Smooth muscle cell of the brain vasculature (primary cell): ENCODE data around the gene RXFP3.
"Not testable (repeated sequence)": the region's sequence is repeated elsewhere in the genome, so short reads cannot be mapped to it uniquely, and the experiment has no call there.

Source experiments
- DNase-seq: peaks from one replicate; pipeline ENCODE4 v3.0.0-alpha.2; 2012; ENCODE audit warnings: low read depth, low spot score

The RXFP3 gene, protein sequence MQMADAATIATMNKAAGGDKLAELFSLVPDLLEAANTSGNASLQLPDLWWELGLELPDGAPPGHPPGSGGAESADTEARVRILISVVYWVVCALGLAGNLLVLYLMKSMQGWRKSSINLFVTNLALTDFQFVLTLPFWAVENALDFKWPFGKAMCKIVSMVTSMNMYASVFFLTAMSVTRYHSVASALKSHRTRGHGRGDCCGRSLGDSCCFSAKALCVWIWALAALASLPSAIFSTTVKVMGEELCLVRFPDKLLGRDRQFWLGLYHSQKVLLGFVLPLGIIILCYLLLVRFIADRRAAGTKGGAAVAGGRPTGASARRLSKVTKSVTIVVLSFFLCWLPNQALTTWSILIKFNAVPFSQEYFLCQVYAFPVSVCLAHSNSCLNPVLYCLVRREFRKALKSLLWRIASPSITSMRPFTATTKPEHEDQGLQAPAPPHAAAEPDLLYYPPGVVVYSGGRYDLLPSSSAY

DNA sequence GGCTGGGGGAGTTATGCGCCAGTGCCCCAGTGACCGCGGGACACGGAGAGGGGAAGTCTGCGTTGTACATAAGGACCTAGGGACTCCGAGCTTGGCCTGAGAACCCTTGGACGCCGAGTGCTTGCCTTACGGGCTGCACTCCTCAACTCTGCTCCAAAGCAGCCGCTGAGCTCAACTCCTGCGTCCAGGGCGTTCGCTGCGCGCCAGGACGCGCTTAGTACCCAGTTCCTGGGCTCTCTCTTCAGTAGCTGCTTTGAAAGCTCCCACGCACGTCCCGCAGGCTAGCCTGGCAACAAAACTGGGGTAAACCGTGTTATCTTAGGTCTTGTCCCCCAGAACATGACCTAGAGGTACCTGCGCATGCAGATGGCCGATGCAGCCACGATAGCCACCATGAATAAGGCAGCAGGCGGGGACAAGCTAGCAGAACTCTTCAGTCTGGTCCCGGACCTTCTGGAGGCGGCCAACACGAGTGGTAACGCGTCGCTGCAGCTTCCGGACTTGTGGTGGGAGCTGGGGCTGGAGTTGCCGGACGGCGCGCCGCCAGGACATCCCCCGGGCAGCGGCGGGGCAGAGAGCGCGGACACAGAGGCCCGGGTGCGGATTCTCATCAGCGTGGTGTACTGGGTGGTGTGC is at the start of gene RXFP3:
Gene RXFP3, plus strand, starts transcription at position 6 of the 636 bp plus-strand sequence. Its CDS starts 355 bp downstream, at position 361.
- no peak for DNase-seq

DNA sequence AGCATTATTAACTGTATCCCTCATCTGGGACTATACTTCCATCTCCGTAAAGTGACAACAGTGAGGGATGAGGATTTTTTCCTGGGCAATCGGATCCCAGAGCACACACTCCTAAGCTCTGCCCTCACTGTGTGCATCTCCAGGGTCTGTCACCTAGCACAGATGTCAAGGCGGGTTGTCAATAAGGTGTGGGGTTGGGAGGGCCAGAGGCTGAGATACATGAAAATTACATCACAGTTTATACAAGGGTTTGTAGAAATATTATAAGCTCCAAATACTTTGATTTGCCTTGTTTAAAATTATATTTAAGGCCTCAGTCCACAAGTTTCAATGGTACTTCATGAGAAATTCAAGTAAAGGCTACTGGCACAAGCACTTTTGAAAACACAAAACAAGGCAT is 48.9 kb upstream of the RXFP3 start:
- no peak for DNase-seq

DNA sequence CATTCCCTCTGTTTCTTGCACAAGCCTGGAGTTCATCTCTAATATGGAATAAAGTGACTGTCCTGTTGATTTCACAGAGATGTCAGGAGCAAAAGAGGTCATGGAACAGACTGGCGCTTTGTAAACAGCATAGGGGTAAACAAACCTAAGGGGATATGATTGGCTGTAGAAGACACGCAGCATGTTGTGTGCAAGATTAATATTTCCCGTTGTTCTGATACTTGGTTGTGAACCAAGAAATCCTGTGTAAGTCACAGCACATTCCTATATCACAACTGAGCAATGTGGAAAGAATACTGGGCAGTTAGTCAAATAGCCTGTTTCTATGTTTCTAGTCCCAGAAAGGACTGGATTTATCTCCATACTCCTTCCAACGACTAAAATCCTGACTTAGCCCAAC is 47.6 kb upstream of the RXFP3 start:
- no peak for DNase-seq

GRCh38 chr5:33890131-33891032 is 45.8 kb upstream of the RXFP3 start:
- DNase-seq: no peak

GRCh38 chr5:33891446-33891787 is 44.8 kb upstream of the RXFP3 start:
- no peak for DNase-seq

DNA sequence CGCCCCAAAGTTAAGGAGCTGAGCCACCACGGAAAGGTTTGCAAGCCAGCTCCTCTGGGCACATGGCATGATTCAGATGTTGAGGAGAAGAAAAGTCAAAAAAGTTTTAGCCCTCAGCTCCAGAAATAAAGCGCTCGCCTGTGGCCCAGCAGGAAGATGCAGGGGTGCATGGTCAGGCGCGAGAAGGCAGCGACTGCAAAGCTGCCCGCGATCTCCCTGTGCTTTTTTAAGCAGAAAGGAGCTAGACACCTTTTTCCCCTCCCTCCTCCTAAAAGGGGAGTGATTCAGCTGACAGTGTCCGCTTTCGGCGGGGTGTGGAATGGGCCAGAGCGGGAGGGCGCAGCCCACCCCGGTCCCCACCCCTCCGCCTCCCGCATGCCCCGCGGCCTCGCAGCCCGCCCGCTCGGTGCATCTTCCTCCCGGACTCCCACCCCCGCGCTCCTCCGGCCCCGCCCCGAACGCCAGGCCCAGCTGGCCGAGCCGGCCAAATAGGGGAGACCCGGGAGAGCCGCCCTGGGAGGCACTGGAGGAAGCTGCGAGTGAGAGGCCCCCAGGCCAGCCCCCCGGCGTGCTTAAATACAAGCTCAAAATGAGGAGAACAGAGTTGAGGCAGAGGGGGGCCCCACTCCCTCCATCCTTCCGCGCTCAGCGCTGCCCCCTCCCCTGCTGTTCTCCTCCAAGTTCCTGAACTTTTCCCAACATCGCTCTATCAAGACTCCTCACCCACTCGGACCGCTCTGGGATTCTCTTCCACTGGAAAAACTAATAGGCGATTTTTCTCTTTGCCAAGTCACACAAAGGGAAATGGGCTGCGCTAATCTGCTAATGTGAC is 44.2 kb upstream of the RXFP3 start, which contains the start of gene ADAMTS12:
Gene ADAMTS12, minus strand, starts transcription at position 203 of the 832 bp plus-strand sequence. Its CDS starts 134 bp downstream, at position 69.
- no peak for DNase-seq

GRCh38 chr5:33892620-33893137 is 43.5 kb upstream of the RXFP3 start:
- no peak for DNase-seq

- no peak for DNase-seq
Observed at GRCh38 chr5:33894566-33894965, 41.6 kb upstream of the RXFP3 start.

- no peak for DNase-seq
Observed at GRCh38 chr5:33901156-33901555, 35.0 kb upstream of the RXFP3 start.

DNA sequence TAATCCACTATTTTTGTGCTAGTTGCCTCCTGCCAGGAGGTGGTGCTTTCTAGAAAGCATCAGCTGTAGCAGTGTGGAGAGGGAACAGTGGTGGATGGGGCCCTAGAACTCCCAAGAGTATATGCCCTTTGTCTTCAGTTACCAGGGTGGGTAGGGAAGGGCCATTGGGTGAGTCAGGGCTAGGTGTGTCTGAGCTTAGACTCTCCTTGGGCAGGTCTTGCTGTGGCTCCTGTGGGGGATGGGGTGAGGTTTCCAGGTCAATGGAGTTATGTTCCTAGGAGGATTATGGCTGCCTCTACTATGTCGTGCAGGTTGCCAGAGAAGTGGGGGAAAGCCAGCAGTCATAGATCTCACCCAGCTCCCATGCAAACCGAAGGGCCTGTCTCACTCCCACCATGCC is 33.1 kb upstream of the RXFP3 start:
- DNase-seq: no peak

DNA sequence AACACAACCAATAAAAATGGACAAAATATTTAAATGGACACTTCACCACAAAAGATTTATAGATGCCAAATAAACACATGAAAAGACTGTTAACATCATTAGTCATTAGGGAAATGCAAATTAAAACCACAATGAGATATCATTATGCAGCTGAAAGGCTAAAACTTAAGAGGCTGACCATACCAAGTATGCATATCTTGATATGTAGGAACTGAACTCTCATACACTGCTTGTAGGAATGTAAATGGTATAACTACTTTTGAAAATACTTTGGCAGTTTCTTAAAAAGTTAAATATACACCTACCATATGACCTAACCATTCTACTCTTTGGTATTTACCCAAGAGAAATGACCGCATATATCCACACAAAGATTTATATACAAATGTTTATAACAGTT is 30.8 kb upstream of the RXFP3 start:
- DNase-seq: no peak

DNA sequence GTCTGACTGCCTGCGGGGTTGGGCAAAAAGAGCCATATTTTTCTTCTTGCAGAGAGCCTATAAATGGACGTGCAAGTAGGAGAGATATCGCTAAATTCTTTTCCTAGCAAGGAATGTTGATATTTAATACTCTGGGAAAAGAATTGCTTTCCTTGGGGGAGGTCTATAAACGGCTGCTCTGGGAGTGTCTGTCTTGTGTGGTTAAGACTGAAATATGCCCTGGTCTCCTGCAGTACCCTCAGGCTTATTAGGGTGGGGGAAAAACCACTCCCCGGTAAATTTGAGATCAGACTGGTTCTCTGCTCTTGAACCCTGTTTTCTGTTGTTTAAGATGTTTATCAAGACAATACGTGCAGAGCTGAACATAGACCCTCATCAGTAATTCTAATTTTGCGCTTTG is 29.9 kb upstream of the RXFP3 start:
- DNase-seq: not testable (repeated sequence)

GRCh38 chr5:33914844-33915243 is 21.3 kb upstream of the RXFP3 start:
- DNase-seq: not testable (repeated sequence)

DNA sequence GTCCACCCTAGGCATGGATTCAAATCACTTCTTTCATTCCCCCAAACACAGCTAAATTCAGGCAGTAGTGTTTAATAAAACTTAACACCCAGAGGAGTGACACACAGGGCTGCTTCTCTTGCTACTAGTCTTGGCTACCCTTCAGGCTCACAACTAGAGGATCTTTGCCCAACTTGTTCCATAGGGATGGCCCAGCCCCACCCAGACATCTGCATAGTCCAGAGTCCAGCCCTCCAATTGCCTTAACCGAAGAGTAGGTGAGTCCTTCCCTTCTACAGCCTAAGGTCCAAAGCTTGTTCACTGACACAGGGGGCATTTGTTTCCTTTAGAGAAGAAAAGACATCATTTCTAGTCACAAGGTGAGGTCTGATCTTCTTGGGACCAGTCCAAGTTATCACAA is 15.2 kb upstream of the RXFP3 start:
- DNase-seq: no peak

DNA sequence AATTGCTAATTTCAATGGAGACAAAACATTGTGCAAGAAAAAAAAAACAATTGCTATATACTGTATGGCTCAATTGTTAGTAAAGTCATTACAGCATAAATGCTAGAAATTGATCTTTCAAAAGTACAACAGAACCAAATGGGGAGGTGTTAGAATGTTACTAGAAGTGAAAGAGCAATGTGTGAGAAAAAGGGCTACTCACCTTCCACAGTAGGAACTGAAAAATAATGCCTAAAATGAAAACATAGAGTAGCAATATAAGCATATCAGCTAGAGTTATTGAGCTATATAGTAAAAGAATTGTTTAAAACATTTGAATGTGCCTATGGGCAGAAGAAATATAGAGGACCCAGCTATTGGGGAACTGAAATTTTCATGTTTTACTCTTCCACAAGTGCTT is 10.9 kb upstream of the RXFP3 start:
- DNase-seq: no peak

DNA sequence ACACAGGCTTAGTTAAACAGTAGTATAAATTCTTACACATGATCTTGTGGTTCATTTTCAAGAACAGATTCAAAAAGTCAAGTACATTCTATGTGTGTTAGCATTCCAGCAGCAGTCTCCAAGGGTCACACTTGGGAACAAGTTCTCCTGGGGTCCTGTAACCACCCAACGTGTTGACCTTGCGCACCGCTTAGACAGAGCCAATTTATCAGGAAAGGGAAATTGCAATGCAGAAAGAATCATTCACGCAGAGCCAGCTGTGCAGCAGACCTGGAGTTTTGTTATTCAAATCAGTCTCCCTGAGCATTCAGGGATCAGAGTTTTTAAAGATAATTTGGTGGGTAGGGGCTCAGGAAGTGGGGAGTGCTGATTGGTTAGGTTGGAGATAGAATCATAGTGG is 8.5 kb upstream of the RXFP3 start:
- no peak for DNase-seq

GRCh38 chr5:33928283-33928682 is 7.9 kb upstream of the RXFP3 start:
- DNase-seq: no peak

GRCh38 chr5:33929925-33930690 is 6.1 kb upstream of the RXFP3 start:
- DNase-seq: no peak

- no peak for DNase-seq
Observed at GRCh38 chr5:33931136-33931535, 5.0 kb upstream of the RXFP3 start.

DNA sequence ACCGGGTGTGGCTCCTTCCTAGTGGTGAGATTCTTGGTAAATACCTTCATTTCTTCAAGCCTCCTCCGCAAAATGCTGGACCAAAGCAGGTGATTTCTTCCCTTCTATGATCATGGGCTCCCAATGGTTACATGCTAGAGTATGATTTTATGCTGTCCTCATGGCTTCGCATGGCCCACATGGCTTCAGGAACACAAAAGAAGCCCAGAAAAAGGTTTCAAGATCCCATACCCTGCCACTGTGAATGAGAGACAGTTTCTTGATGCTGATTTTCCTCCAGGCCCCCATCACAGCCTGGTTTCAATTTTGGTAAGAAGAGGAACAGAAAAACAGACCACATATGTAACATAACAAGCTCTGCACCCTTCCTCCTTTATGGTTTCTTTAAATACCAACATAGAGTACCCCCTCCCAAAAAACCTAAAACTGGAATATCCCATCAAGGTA is 2.4 kb upstream of the RXFP3 start:
- DNase-seq: no peak
